Measurements from ENCODE around the gene DALRD3.

DNA sequence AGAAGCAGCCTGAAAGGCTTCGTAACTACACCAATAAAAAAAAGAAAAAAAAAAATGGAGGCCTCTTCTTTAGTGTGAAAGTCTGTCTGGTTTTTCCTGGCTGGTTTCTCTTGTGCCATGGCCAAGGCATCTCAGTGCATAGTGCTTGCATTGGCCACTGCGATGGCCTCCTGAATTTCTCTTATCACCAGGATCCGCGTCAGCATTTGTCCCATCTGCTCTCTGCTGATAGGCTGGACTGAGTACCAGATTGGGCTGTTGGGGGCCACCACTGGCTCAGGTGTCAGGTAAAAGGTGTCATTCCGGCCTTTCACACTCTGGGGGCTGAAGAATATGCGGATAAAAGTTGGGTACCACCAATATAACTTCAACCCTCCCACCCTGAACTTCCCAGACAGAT, 11.9 kb upstream of the DALRD3 start:
- TF ChIP-seq, protein P1, sequence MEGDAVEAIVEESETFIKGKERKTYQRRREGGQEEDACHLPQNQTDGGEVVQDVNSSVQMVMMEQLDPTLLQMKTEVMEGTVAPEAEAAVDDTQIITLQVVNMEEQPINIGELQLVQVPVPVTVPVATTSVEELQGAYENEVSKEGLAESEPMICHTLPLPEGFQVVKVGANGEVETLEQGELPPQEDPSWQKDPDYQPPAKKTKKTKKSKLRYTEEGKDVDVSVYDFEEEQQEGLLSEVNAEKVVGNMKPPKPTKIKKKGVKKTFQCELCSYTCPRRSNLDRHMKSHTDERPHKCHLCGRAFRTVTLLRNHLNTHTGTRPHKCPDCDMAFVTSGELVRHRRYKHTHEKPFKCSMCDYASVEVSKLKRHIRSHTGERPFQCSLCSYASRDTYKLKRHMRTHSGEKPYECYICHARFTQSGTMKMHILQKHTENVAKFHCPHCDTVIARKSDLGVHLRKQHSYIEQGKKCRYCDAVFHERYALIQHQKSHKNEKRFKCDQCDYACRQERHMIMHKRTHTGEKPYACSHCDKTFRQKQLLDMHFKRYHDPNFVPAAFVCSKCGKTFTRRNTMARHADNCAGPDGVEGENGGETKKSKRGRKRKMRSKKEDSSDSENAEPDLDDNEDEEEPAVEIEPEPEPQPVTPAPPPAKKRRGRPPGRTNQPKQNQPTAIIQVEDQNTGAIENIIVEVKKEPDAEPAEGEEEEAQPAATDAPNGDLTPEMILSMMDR (conservative IDR thresholded peaks at IDR 0.05; ENCODE audit: low read depth in 2 of 2): no peak
- no peak for TF ChIP-seq CREB1 (CRISPR knock-in tag; IDR thresholded peaks at IDR 0.05; ENCODE audit: low read depth)
- TF ChIP-seq ZNF331 (CRISPR knock-in tag; IDR thresholded peaks at IDR 0.05; ENCODE audit: low read depth): no peak
- no peak for TF ChIP-seq EZH2 (IDR thresholded peaks at IDR 0.05; ENCODE audit: low read depth, unreplicated experiment)
- no peak for TF ChIP-seq POLR2AphosphoS5 (IDR thresholded peaks at IDR 0.05; ENCODE audit: low read depth)
- no peak for TF ChIP-seq EZH2phosphoT487 (IDR thresholded peaks at IDR 0.05; ENCODE audit: unreplicated experiment)
- TF ChIP-seq, protein P2, sequence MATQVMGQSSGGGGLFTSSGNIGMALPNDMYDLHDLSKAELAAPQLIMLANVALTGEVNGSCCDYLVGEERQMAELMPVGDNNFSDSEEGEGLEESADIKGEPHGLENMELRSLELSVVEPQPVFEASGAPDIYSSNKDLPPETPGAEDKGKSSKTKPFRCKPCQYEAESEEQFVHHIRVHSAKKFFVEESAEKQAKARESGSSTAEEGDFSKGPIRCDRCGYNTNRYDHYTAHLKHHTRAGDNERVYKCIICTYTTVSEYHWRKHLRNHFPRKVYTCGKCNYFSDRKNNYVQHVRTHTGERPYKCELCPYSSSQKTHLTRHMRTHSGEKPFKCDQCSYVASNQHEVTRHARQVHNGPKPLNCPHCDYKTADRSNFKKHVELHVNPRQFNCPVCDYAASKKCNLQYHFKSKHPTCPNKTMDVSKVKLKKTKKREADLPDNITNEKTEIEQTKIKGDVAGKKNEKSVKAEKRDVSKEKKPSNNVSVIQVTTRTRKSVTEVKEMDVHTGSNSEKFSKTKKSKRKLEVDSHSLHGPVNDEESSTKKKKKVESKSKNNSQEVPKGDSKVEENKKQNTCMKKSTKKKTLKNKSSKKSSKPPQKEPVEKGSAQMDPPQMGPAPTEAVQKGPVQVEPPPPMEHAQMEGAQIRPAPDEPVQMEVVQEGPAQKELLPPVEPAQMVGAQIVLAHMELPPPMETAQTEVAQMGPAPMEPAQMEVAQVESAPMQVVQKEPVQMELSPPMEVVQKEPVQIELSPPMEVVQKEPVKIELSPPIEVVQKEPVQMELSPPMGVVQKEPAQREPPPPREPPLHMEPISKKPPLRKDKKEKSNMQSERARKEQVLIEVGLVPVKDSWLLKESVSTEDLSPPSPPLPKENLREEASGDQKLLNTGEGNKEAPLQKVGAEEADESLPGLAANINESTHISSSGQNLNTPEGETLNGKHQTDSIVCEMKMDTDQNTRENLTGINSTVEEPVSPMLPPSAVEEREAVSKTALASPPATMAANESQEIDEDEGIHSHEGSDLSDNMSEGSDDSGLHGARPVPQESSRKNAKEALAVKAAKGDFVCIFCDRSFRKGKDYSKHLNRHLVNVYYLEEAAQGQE (IDR thresholded peaks at IDR 0.05; ENCODE audit: unreplicated experiment): no peak
- no peak for TF ChIP-seq ZNF114 (CRISPR knock-in tag; IDR thresholded peaks at IDR 0.05)
- no peak for TF ChIP-seq JUNB (IDR thresholded peaks at IDR 0.05; ENCODE audit: unreplicated experiment)
- no peak for TF ChIP-seq STAT1 (IDR thresholded peaks at IDR 0.05; ENCODE audit: unreplicated experiment)

Data from GM23338 (cell line).